MM.1S (cell line): ENCODE data around the gene RNF149.

ENCODE experiments used
- DNase-seq: peaks from one replicate; pipeline ENCODE4 v3.0.0-alpha.2; 2015
- H2AFZ ChIP-seq: fragments of 300-600 bp; sonication (generic); 2 replicates; pipeline ENCODE4 v1.6.0; 2016; ENCODE audit warnings: antibody characterized with exemption, low read length
- H3F3A ChIP-seq: fragments of 300-600 bp; sonication (generic); 2 replicates; pipeline ENCODE4 v1.6.1; 2016; ENCODE audit warnings: mild to moderate bottlenecking, antibody characterized with exemption, low read length, moderate library complexity, mixed read lengths; ENCODE audit not compliant: insufficient read depth
- H3K27ac ChIP-seq: fragments of 300-600 bp; sonication (generic); 2 replicates; pipeline ENCODE4 v1.5.1; 2016; ENCODE audit warnings: mild to moderate bottlenecking, low read length
- H3K27me3 ChIP-seq: fragments of 300-600 bp; sonication (generic); replicated peaks from 2 replicates; pipeline ENCODE4 v1.6.0; 2016; ENCODE audit warnings: low read length; ENCODE audit not compliant: insufficient read depth
- H3K36me3 ChIP-seq: fragments of 300-600 bp; sonication (generic); replicated peaks from 2 replicates; pipeline ENCODE4 v1.6.1; 2016; ENCODE audit warnings: mild to moderate bottlenecking, low read length, mixed read lengths; ENCODE audit not compliant: insufficient read depth
- H3K4me1 ChIP-seq: fragments of 300-600 bp; sonication (generic); 2 replicates; pipeline ENCODE4 v1.6.1; 2016; ENCODE audit warnings: low read length, mixed read lengths
- H3K4me2 ChIP-seq: fragments of 300-600 bp; sonication (generic); 2 replicates; pipeline ENCODE4 v1.6.0; 2016; ENCODE audit warnings: low read depth, low read length
- H3K4me3 ChIP-seq: fragments of 300-600 bp; sonication (generic); 2 replicates; pipeline ENCODE4 v1.5.1; 2016; ENCODE audit warnings: low read length, mixed read lengths
- H3K79me2 ChIP-seq: fragments of 300-600 bp; sonication (generic); 2 replicates; pipeline ENCODE4 v1.6.1; 2016; ENCODE audit warnings: mixed run types, low read length, mixed read lengths
- H3K9ac ChIP-seq: fragments of 300-600 bp; sonication (generic); 2 replicates; pipeline ENCODE4 v1.6.1; 2016; ENCODE audit warnings: low read length, mixed read lengths
- H3K9me2 ChIP-seq: fragments of 300-600 bp; sonication (generic); replicated peaks from 2 replicates; pipeline ENCODE4 v1.6.1; 2016; ENCODE audit warnings: mild to moderate bottlenecking, low read length, mixed read lengths; ENCODE audit not compliant: insufficient read depth
- H3K9me3 ChIP-seq: fragments of 300-600 bp; sonication (generic); replicated peaks from 2 replicates; pipeline ENCODE4 v1.6.1; 2016; ENCODE audit warnings: mild to moderate bottlenecking, low read length, mixed read lengths; ENCODE audit not compliant: insufficient read depth
- H4K20me1 ChIP-seq: fragments of 300-600 bp; sonication (generic); 2 replicates; pipeline ENCODE4 v1.6.1; 2016; ENCODE audit warnings: mild to moderate bottlenecking, low read length, moderate library complexity, mixed read lengths; ENCODE audit not compliant: insufficient read depth
- EZH2 ChIP-seq: fragments of 300-600 bp; sonication (generic); optimal IDR thresholded peaks from 2 replicates; pipeline ENCODE3; 2017; ENCODE audit warnings: low read depth, mild to moderate bottlenecking, antibody characterized with exemption, low read length, mixed read lengths
- EZH2phosphoT487 ChIP-seq: fragments of 300-600 bp; sonication (generic); IDR thresholded peaks from 2 replicates; pipeline ENCODE4 v1.6.1; 2018; ENCODE audit warnings: antibody characterized with exemption, low read length
- TF ChIP-seq, protein P1 (sequence below): fragments of 300-600 bp; sonication (generic); IDR thresholded peaks from 2 replicates; pipeline ENCODE4 v1.5.1; 2016; ENCODE audit warnings: antibody characterized with exemption, low read length, mixed read lengths

The RNF149 gene

DNA sequence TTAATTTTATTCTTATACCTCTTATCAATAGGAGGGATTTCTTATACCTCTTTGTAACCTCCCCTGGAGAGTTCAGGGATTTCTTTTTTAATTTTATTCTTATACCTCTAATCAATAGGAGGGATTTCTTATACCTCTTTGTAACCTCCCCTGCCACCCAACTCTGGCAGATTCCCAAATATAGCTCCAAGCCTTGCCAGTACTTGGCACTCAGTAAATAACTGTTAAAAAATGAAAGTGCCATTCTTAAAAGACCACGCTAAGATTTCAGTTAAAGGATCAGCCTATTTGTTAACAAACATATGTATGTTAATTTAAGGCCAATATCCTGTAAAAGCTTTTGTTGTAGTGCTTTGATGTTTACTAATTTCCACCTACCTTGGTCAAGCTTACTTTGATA, 4.8 kb downstream of the RNF149 start:
- Histone ChIP-seq H3K27ac (no peak overlapping the region), H3K9me2 (no peaks in the 10 kb centered on the region), H3K4me3 (no peak overlapping the region), H3K4me2 (no peak overlapping the region), H4K20me1 (0 out of 2 replicates have a peak, but pooled peaks cover 12% of the 10 kb centered on the region), H3K9ac (no peak overlapping the region), H3K9me3 (no peaks in the 10 kb centered on the region), H2AFZ (no peak overlapping the region), H3K27me3 (no peaks in the 10 kb centered on the region), H3K79me2 (peaks cover 97% of the 10 kb centered on the region), H3K36me3 (peaks cover 4% of the 10 kb centered on the region; the same call in 1 of the 2 replicates), H3F3A (peaks cover 15% of the 10 kb centered on the region), H3K4me1 (peaks cover 12% of the 10 kb centered on the region)
- no peak for TF ChIP-seq EZH2
- no peak for DNase-seq

DNA sequence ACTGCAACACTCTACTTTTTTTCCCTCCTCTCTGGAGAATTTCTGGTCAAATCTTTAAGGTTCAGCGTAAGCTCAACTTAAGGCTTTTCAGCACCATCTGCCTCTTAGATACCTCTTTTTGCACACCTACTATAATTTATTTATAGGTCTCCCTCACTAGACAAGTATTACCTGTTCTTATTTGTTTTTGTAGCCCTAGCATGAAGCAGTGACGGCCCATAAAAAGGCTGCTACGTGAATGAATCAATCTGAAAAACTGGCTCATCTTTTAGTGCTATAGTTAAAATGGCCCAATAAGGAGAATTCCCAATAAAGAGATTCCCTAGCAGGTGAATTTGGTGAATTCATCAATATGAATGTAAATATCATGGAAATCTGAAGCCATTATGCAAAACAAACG, 6.5 kb downstream of the RNF149 start:
- H3K79me2 ChIP-seq = peaks cover 98% of the 10 kb centered on the region
- 0 out of 2 replicates have a peak, but pooled peaks cover 12% of the 10 kb centered on the region for H4K20me1 ChIP-seq
- TF ChIP-seq EZH2 (no peak), EZH2phosphoT487 (no peak)
- TF ChIP-seq, protein P1, sequence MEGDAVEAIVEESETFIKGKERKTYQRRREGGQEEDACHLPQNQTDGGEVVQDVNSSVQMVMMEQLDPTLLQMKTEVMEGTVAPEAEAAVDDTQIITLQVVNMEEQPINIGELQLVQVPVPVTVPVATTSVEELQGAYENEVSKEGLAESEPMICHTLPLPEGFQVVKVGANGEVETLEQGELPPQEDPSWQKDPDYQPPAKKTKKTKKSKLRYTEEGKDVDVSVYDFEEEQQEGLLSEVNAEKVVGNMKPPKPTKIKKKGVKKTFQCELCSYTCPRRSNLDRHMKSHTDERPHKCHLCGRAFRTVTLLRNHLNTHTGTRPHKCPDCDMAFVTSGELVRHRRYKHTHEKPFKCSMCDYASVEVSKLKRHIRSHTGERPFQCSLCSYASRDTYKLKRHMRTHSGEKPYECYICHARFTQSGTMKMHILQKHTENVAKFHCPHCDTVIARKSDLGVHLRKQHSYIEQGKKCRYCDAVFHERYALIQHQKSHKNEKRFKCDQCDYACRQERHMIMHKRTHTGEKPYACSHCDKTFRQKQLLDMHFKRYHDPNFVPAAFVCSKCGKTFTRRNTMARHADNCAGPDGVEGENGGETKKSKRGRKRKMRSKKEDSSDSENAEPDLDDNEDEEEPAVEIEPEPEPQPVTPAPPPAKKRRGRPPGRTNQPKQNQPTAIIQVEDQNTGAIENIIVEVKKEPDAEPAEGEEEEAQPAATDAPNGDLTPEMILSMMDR = no peak
- no peaks in the 10 kb centered on the region for H3K9me2 ChIP-seq
- no peak overlapping the region for H3K9ac ChIP-seq
- H3K4me1 ChIP-seq = peaks cover 12% of the 10 kb centered on the region
- H3F3A ChIP-seq = peaks cover 9% of the 10 kb centered on the region
- H3K9me3 ChIP-seq = no peaks in the 10 kb centered on the region
- H3K27me3 ChIP-seq = no peaks in the 10 kb centered on the region
- DNase-seq = no peak
- no peak overlapping the region for H3K4me2 ChIP-seq
- H3K36me3 ChIP-seq = peaks cover 4% of the 10 kb centered on the region; the same call in 1 of the 2 replicates
- no peak overlapping the region for H3K4me3 ChIP-seq
- no peak overlapping the region for H2AFZ ChIP-seq
- no peak overlapping the region for H3K27ac ChIP-seq

DNA sequence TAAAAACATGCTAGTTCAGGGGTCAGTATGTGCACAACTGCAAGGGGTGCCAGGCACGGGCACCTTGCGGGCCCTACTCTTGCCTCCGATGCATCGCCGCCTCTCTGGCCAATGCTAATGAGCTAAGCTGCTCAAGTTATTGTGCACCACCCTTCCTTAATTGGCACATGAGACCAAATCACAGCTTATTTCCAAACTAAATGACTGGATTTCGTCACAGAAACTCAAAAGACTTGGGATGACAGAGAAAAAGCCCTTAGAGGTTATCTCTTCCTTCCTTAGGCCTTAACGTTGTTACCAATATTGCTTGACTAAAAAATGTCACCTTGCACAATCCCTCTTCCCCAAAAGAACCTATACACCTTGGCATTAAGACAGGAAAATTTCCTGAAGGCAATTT, 7.7 kb downstream of the RNF149 start:
- H3K36me3 ChIP-seq = peaks cover 4% of the 10 kb centered on the region; the same call in 1 of the 2 replicates

DNA sequence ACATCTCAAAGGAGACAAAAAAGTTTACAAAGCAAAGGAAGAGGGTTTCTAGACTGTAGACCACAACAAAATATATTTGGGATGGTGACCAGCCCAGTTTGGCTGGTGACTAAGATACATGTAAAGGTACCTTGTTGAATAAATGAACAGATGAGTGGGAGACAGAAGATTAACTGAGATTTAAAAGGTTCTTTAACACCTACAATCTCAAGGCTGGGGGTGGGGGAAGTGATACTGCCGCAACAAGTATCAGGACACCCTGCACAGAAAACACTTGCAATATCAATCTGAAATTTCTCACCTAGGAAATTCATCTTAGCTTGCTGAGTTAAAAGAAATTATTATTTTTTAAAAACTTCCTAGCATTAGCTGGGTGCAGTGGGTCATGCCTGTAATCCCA, 8.3 kb downstream of the RNF149 start:
- Histone ChIP-seq H3K9ac (no peak overlapping the region), H3K4me1 (peaks cover 3% of the 10 kb centered on the region), H3K9me3 (no peaks in the 10 kb centered on the region), H3F3A (no peaks in the 10 kb centered on the region), H3K36me3 (peaks cover 4% of the 10 kb centered on the region; the same call in 1 of the 2 replicates), H2AFZ (no peak overlapping the region), H3K9me2 (no peaks in the 10 kb centered on the region), H3K27ac (no peak overlapping the region), H3K4me3 (no peak overlapping the region), H3K27me3 (no peaks in the 10 kb centered on the region), H3K4me2 (no peak overlapping the region), H4K20me1 (0 out of 2 replicates have a peak, but pooled peaks cover 12% of the 10 kb centered on the region), H3K79me2 (peaks cover 99% of the 10 kb centered on the region)
- DNase-seq = no peak
- TF ChIP-seq EZH2phosphoT487 (no peak), EZH2 (no peak)
- TF ChIP-seq, protein P1 = no peak

More for the DNA sequence above, 7.7 kb downstream of the RNF149 start:
- Histone ChIP-seq H4K20me1 (0 out of 2 replicates have a peak, but pooled peaks cover 12% of the 10 kb centered on the region), H3K9me2 (no peaks in the 10 kb centered on the region), H3K27me3 (no peaks in the 10 kb centered on the region), H3K9me3 (no peaks in the 10 kb centered on the region), H3K4me1 (peaks cover 9% of the 10 kb centered on the region), H3K4me2 (no peak overlapping the region), H2AFZ (no peak overlapping the region), H3K9ac (no peak overlapping the region), H3K79me2 (peaks cover 99% of the 10 kb centered on the region), H3K4me3 (no peak overlapping the region), H3F3A (no peaks in the 10 kb centered on the region), H3K27ac (no peak overlapping the region)
- no peak for DNase-seq
- no peak for TF ChIP-seq EZH2phosphoT487
- TF ChIP-seq, protein P1 = no peak
- no peak for TF ChIP-seq EZH2
